Fibroblast of skin of right quadriceps (primary cell): ENCODE data around the gene SLC7A9.
"Not testable (repeated sequence)": the region's sequence is repeated elsewhere in the genome, so short reads cannot be mapped to it uniquely, and the experiment has no call there.

Experiments
- DNase-seq: peaks from one replicate; pipeline ENCODE4 v3.0.0-alpha.2; 2013

The SLC7A9 gene

DNA sequence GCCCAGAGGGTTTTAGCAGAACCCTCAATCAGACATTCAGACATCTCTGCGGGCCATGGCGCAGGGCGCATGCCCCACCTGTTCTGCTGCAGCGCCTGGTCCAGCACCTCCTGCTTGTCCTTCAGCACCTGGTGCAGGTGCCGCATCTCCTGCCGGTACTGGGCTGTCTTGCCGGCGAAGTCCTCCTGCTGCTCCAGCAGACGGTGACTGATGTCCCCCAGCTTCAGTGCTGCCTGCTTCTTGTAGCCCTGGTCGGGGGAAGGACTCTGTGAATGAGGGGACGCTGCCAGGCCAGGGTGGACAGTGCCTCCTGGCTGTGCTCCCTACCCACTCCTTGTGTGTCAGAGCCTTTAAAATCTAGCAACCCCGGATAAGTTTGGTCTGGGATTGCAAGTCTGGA is 12.2 kb upstream of the SLC7A9 start:
- DNase-seq, result no peak

DNA sequence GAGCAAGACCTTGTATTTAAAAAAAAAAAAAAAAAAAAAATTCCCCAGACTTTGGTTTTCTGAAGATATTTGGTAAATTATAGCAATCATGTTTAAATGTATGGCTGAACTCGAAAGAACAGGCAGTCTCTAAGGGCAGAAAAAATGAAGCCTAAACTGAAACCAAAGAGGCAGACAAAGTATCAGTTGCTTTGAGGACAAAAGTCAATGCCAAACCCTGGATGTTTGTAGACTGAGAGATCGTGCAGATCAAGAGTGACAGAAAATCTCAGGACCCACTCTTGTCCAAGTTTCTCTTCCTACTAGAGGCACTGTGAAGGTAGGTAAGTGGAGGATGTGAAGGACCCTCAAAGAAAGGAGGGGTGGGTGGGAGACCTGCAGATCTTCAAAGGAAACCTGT is 11.1 kb upstream of the SLC7A9 start:
- DNase-seq, result no peak

- DNase-seq, result no peak
Measured at GRCh38 chr19:32879741-32880140, 10.2 kb upstream of the SLC7A9 start.

- DNase-seq, result no peak
Measured at GRCh38 chr19:32878988-32879387, 9.4 kb upstream of the SLC7A9 start.

- DNase-seq, result no peak
Measured at GRCh38 chr19:32877977-32878745, 8.6 kb upstream of the SLC7A9 start.

DNA sequence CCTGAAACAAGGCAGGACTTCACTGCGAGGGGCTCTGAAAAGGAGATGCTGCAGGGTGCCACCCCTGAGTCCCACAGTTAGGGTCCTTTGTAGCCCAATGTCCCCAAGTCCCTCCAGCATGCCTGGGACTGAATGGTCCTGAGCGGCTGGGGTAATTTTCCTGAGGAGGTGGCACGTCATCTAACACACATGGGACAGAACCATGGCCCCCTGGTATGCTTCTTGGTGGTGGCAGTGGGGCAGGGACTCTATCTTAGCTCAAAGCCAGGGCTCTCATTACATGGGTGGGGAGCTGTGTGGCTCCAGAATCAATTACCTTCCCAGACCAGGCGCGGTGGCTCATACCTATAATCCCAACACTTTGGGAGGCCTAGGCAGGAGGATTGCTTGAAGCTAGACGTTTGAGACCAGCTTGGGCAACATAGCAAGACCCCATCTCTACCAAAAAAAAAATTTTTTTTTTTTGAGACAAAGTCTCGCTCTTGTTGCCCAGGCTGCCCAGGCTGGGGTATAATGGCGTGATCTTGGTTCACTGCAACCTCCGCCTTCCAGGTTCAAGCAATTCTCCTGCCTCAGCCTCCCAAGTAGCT is 7.9 kb upstream of the SLC7A9 start:
- DNase-seq, result no peak

GRCh38 chr19:32876919-32877285 is 7.3 kb upstream of the SLC7A9 start:
- peak; percentile 70 for DNase-seq

DNA sequence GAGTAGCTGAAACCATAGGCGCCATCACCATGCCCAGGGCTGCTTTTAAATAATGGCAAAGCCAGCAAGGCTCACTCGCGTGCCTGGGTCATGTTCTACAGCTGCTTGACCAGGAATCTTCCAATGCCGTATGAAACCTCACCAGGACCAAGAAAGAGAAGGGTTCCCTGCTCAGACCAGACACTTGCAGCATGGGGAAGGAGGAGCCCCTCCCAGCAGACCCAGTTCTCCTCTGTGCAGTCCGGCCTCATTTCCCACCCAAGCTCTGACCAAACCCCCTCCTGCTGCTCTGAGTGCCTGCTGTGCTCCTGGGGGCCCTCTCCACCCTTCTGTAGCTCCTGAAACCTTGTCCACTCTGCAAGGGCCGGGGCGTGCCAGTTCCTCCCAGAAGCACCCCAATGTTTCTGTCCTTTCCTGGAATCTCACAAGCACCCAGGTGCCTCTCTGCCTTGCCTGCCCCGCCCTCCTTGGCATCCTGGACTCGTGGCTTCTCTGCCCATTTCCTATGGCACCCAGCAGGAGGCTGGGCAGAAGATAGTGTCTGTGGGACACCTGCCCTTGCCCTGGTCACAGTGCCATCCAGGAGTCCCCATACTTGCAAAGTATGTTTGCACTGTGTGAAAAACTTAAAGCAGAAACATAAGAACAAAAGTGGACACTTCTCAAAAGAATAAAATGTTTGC is 6.8 kb upstream of the SLC7A9 start:
- no peak for DNase-seq

- no peak for DNase-seq
Measured at GRCh38 chr19:32875428-32875827, 5.9 kb upstream of the SLC7A9 start.

DNA sequence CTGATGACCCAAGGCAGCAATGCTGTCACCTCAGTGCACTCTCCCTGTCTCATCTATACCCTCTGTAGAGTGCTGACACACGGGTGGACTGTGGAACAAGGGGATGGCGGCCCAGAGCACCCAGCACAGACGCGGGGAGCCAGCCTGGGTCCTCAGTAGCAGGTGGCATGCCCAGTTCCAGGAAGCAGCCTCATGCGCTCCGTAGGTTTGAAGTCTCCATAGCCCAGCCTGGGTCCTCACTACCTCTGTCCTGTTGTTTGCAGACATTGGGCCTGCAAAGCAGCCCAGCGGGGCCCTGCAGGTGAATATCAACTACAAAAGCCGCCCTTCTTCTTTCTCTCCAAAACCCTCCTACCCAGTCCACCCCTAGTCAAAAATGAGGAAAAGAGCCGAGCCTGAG is 5.0 kb upstream of the SLC7A9 start:
- no peak for DNase-seq

DNA sequence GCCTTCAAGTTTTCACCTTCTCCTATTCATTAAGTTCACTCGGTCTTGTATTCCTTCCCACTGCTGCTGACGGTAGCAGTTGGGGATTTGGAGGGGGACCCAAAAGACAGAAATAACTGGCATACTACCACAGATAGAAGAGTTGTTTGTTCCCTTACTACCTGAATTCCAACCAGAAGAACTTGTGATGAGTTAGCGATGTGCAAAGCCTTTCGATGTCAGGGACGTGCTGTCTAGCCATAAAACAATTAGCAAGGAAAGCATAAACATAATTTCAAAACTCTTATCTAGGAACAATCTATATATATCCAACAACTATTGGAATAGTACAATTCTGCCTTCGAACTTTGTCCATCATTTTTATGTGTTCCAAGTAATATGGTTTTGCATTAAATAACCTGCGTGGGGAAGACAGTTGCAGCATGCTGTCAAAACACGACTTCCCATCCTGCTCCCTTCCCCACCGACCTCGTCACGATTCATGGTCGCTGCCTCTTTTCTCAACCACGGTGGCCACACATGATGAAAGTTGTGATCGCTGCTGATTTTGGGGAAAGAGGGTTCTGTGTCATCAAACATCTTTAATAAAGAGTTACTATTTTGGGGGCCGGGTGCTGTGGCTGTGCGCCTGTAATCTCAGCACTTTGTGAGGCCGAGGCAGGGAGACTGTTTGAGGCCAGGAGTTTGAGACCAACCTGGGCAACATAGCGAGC is 3.8 kb upstream of the SLC7A9 start:
- no peak for DNase-seq

- DNase-seq, result no peak
Measured at GRCh38 chr19:32872391-32872790, 2.8 kb upstream of the SLC7A9 start.

DNA sequence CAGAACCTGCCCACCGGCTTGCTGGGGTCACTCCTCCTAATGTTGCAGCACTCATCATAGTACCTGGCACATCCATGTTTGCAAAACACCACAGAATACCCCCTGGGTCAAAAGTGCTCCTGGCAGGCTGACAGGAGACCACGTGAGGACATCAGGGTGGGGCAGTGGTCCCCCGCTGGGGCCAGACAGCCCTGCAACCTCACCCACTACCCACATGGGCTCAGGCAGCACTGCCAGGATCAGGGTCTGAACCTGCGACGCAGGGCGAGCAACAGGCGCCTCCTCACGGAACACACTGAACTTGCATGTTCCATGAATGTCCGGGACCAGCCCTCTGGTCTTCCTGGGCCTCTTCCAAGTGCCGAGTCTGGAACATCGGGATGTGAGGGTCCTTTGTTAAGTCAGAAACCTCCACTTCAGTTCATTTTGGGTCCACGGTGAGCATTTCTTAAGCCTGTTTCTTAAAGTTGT is 1.4 kb upstream of the SLC7A9 start:
- DNase-seq, result no peak

- DNase-seq, result no peak
Measured at GRCh38 chr19:32869966-32870573, 503 bp upstream of the SLC7A9 start.

- DNase-seq, result no peak
Measured at GRCh38 chr19:32868206-32868950, 1.2 kb downstream of the SLC7A9 start.

- DNase-seq, result not testable (repeated sequence)
Measured at GRCh38 chr19:32867436-32867835, 2.1 kb downstream of the SLC7A9 start.

DNA sequence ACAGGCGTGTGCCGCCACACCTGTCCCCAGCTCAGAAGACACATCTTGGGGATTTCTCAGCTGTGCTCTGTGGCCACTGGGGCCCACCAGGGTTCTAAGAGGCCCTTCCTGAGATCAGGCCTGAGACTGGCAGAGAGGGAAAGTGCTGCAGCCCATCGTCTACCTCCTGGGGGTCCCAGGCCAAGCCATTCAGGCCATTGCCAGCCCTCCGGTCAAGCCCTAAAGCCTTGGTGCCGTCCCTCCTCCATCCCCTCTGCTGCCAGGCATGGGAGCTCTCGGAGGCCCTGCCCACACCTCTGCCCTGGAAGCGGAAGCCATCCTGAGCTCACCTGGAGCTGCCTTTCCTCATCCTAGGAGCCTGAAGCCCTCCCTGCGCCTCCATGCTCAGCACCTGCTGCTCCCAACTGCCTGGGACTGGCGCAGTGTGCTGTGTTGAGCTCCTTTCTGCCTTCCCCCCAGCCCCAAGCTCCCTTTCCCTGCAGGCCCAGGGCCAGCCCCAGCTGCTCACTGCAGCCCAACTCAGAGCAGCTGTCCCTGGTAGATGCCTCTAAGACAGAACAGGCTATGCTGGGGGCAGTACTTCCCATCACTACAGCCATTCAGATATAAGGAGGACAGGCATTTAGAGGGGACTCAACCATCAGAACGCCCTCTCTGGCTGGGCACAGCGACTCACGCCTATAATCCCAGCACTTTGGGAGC is 2.9 kb downstream of the SLC7A9 start:
- no peak for DNase-seq

DNA sequence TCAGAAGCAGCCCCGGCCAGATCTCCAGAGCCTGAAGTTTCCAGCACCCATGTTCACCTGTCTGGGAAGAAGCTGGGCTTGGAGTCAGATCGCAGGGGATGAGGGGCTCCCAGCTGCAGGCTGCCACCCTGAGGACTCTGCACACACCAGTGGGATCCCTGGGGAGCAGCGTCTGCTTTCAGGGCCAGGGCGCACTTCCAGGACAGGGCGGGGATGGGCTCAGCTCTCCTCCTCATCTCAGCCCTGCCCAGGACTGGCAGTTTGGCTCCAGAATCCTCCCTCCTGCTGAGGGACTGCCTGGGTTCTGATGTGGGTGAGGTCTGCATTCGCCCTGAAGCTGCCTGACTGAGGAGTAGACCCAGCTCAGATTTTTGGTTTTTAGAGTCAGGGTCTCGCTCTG is 3.5 kb downstream of the SLC7A9 start:
- no peak for DNase-seq

- no peak for DNase-seq
Measured at GRCh38 chr19:32865326-32865725, 4.2 kb downstream of the SLC7A9 start.

DNA sequence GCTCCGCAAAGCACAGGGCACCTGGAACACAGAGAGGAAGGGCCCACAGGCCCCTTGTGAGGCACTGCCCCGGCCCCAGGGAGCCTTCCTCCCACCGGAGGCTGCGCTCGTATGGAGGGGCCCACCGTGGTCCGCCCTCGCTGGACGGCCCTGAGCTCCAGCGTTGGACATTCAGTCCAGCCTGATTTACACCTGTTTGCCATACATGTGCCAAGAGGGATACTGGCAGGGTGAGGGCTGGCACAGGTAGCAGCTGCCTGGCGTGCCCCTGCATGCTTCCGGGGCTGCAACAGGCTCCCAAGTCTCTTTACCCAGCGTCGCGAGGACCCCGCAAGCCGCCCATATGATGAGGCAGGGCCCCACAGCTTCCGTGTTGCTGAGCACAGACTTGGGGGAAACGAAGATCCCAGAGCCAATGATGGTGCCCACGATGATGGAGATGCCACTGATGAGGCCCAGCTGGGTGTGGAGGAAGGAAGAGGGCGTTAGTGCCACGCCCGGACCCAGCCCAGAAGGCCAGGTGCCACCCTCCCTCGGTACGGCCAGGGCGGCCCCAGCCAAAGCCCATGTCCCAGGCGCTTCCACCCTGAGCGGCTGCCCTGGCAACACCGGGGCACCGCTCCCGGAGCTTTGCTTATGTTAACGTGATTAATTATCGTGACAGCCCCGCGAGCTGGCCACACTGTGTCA is 5.1 kb downstream of the SLC7A9 start:
- DNase-seq, result no peak

DNA sequence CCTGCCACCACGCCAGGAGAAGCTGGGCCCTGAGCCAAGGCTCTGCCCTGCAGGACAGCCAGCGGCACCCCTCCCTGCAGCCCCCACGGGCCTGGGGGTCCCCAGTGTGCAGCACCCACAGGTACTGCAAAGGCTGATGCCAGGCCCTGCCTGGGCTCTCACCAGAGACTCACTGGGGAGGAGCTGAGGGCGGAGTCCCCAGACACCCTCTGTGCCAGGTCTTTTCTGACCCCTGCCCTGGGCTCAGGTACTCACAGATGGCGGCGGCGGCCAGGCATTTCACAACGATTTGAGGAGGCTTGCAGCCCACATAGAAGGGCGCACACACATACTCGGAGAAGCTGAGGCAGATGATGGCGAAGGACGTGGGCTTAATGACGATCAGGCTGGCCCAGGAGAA is 5.7 kb downstream of the SLC7A9 start:
- no peak for DNase-seq
